K562 (cell line): ENCODE data around the gene TREH. TPM values are rescaled to one million over a fixed set of nuclear protein-coding genes. Genes with fewer than 3 reads are reported as not detected.

Experiments used
- ATAC-seq: fragments of 200-7000 bp; cut with Tn5 transposase; 3 replicates; pipeline ENCODE4 v1.9.1; 2020; ENCODE audit warnings: moderate library complexity
- BruUV-seq: library from RNA; stranded (reverse); fragments of 400-500 nt; replicated peaks from 2 replicates; lab custom pipeline; 2021; lab: Mats Ljungman, UMichigan
- CTCF ChIA-PET: fragments of 300-600 bp; formaldehyde crosslinking; extraction: SDS; loops from one replicate; lab custom pipeline; 2021; ENCODE audit warnings: low intra/inter-chr PET ratio; lab: Yijun Ruan, JAX
- POLR2A ChIA-PET: fragments of 300-600, 350-650 bp; sonication (Branson Sonifier 250); formaldehyde crosslinking; extraction: SDS; loops from one replicate; lab custom pipeline; 2021; ENCODE audit warnings: antibody characterized with exemption, inconsistent platforms; lab: Yijun Ruan, JAX
- DNase-seq, 4 experiments: peaks; one replicate each; pipeline versions ENCODE4 v3.0.0 to v3.0.0-alpha.2; 2011 to 2018; ENCODE audit warnings: low spot score in 3 of 4, mixed read lengths in 3 of 4; ENCODE audit errors: extremely low read depth in 1 of 4
- FAIRE-seq: peaks from 2 replicates; lab custom pipeline; 2011; peaks lifted over from hg19 to GRCh38; lab: Jason Lieb, UNC
- H2AFZ ChIP-seq: 2 replicates; pipeline ENCODE4 v1.6.0; 2011; ENCODE audit warnings: low read depth, low read length, control low read depth, inconsistent platforms
- H3K27ac ChIP-seq: fragments of 200-600 bp; 3 replicates; pipeline ENCODE4 v1.8.0; 2011; ENCODE audit warnings: low read depth, mild to moderate bottlenecking, control low read depth, inconsistent platforms, low read length, moderate library complexity, mixed read lengths; ENCODE audit errors: extremely low read depth
- H3K27me3 ChIP-seq, 2 experiments: fragments of 300-600 bp in 1 of 2; 2 replicates in 1 of 2; 3 replicates in 1 of 2; pipeline versions ENCODE4 v1.6.0 to v1.8.0; 2011; ENCODE audit warnings: inconsistent platforms in 2 of 2, low read length in 2 of 2, mild to moderate bottlenecking in 1 of 2, mixed read lengths in 1 of 2, moderate library complexity in 1 of 2; ENCODE audit not compliant: control insufficient read depth in 2 of 2, insufficient read depth in 2 of 2
- H3K36me3 ChIP-seq: fragments of 300-600 bp; 3 replicates; pipeline ENCODE4 v1.8.0; 2011; ENCODE audit warnings: mild to moderate bottlenecking, low read length, inconsistent platforms; ENCODE audit not compliant: control insufficient read depth, insufficient read depth
- H3K4me1 ChIP-seq, 2 experiments: fragments of 200-600 bp in 1 of 2; replicated peaks in 1 of 2; 2 replicates in 1 of 2; 3 replicates in 1 of 2; pipeline versions ENCODE4 v1.5.1 to v1.8.0; 2011; ENCODE audit warnings: inconsistent platforms in 2 of 2, low read length in 2 of 2, mild to moderate bottlenecking in 1 of 2, mixed read lengths in 1 of 2, moderate library complexity in 1 of 2; ENCODE audit not compliant: control insufficient read depth in 2 of 2, insufficient read depth in 2 of 2
- H3K4me2 ChIP-seq: 2 replicates; pipeline ENCODE4 v1.6.1; 2011; ENCODE audit warnings: low read length, control low read depth, inconsistent platforms, mixed read lengths; ENCODE audit not compliant: insufficient read depth
- H3K4me3 ChIP-seq: fragments of 200-600 bp; sonication (generic), shearing (Covaris generic); 2 replicates; pipeline ENCODE4 v1.5.1; 2016; ENCODE audit warnings: control low read depth, inconsistent platforms
- H3K79me2 ChIP-seq: fragments of 200-600 bp; 3 replicates; pipeline ENCODE4 v1.8.0; 2011; ENCODE audit warnings: low read length, inconsistent platforms; ENCODE audit not compliant: control insufficient read depth, insufficient read depth
- H3K9ac ChIP-seq, 2 experiments: 2 replicates each; pipeline versions ENCODE4 v1.6.0 to v1.6.1; 2011; ENCODE audit warnings: low read depth in 2 of 2, low read length in 2 of 2, control low read depth in 1 of 2, inconsistent platforms in 1 of 2, mild to moderate bottlenecking in 1 of 2, mixed read lengths in 1 of 2; ENCODE audit not compliant: insufficient read depth in 1 of 2
- H3K9me1 ChIP-seq: one replicate; pipeline ENCODE4 v1.6.0; 2011; ENCODE audit warnings: inconsistent platforms, mild to moderate bottlenecking, low read length, moderate library complexity; ENCODE audit not compliant: control insufficient read depth, insufficient read depth
- H3K9me3 ChIP-seq: replicated peaks from 2 replicates; pipeline ENCODE4 v1.5.1; 2011; ENCODE audit warnings: low read depth, low read length, inconsistent platforms; ENCODE audit not compliant: control insufficient read depth, insufficient read depth
- H4K20me1 ChIP-seq: replicated peaks from 2 replicates; pipeline ENCODE4 v1.6.1; 2011; ENCODE audit warnings: low read length, inconsistent platforms, mixed read lengths; ENCODE audit not compliant: control insufficient read depth, insufficient read depth
- GABPB1 ChIP-seq: sonication (generic); formaldehyde crosslinking; IDR thresholded peaks from 2 replicates; pipeline ENCODE4 v1.8.0; 2022; ENCODE audit warnings: mild to moderate bottlenecking, missing genetic modification reagents
- GTF2E2 ChIP-seq: fragments of 200-800 bp; sonication (Bioruptor generic); IDR thresholded peaks from 2 replicates; pipeline ENCODE4 v1.6.1; 2016; ENCODE audit warnings: missing genetic modification characterization, missing compliant biosample characterization
- MYBL2 ChIP-seq, 2 experiments: fragments of 450-650 bp in 1 of 2; sonication (generic) in 1 of 2; formaldehyde crosslinking in 1 of 2; IDR thresholded peaks; 2 replicates each; pipeline versions ENCODE4 v1.6.1 to v1.8.1; 2017 to 2022; ENCODE audit warnings: borderline replicate concordance in 1 of 2, inconsistent platforms in 1 of 2, low read depth in 1 of 2, mild to moderate bottlenecking in 1 of 2, missing genetic modification reagents in 1 of 2, moderate library complexity in 1 of 2
- PCBP1 ChIP-seq: fragments of 200-400 bp; formaldehyde crosslinking; IDR thresholded peaks from 2 replicates; pipeline ENCODE4 v1.6.1; 2018; ENCODE audit warnings: mild to moderate bottlenecking, low read depth, low read length; ENCODE audit not compliant: poor library complexity, severe bottlenecking
- POLR3G ChIP-seq: IDR thresholded peaks from 2 replicates; pipeline ENCODE4 v1.6.1; 2011; ENCODE audit not compliant: insufficient read length, insufficient replicate concordance; ENCODE audit errors: extremely low read depth
- RAD21 ChIP-seq, 2 experiments: fragments of 250-450 bp in 1 of 2; fragments of 450-650 bp in 1 of 2; sonication (Bioruptor Pico) in 1 of 2; formaldehyde crosslinking in 1 of 2; IDR thresholded peaks in 1 of 2; conservative IDR thresholded peaks in 1 of 2; 2 replicates each; pipeline versions ENCODE4 v1.4.0 to v1.8.0; 2020 to 2022; ENCODE audit warnings: mild to moderate bottlenecking in 2 of 2, moderate library complexity in 1 of 2
- RAD51 ChIP-seq: fragments of 450-650 bp; IDR thresholded peaks from 2 replicates; pipeline ENCODE4 v1.7.1; 2016; ENCODE audit warnings: low read depth, mild to moderate bottlenecking, borderline replicate concordance
- RBM34 ChIP-seq: fragments of 200-400 bp; formaldehyde crosslinking; IDR thresholded peaks from 2 replicates; pipeline ENCODE4 v1.6.1; 2018; ENCODE audit warnings: low read length, borderline replicate concordance; ENCODE audit not compliant: insufficient read depth
- RBM39 ChIP-seq: fragments of 200-400 bp; formaldehyde crosslinking; optimal IDR thresholded peaks from 2 replicates; pipeline ENCODE3; 2018; ENCODE audit warnings: low read depth, low read length
- SIN3B ChIP-seq: fragments of 450-650 bp; IDR thresholded peaks from 2 replicates; pipeline ENCODE4 v1.6.1; 2017; ENCODE audit warnings: low read depth, mild to moderate bottlenecking, moderate library complexity
- ZNF124 ChIP-seq: sonication (generic); formaldehyde crosslinking; IDR thresholded peaks from 2 replicates; pipeline ENCODE4 v1.8.1; 2022; ENCODE audit warnings: missing genetic modification reagents
- ZNF224 ChIP-seq: sonication (generic); formaldehyde crosslinking; IDR thresholded peaks from 2 replicates; pipeline ENCODE4 v1.8.0; 2022; ENCODE audit warnings: mild to moderate bottlenecking, missing genetic modification reagents
- ZNF551 ChIP-seq: fragments of 250-450 bp; sonication (Bioruptor Pico); IDR thresholded peaks from 2 replicates; pipeline ENCODE4 v1.5.0; 2021; ENCODE audit warnings: mild to moderate bottlenecking, moderate library complexity
- WGBS: fragments of 100-300 bp; shearing (Covaris generic); methylation state at CpG from one replicate; pipeline ENCODE4 v1.1.6; 2016; ENCODE audit warnings: low coverage, mixed read lengths; ENCODE audit not compliant: insufficient coverage; ENCODE audit errors: missing lambda C conversion rate; 5-methylcytosine and 5-hydroxymethylcytosine counted together
- in situ Hi-C: fragments of 300-500 bp; cut with MboI; formaldehyde crosslinking; loops from 4 replicates; pipeline ENCODE4 v1.15.0; 2018; ENCODE audit warnings: inconsistent platforms, mixed read lengths
- intact Hi-C: fragments of 100-400 bp; cut with micrococcal nuclease; formaldehyde crosslinking; loops from 2 replicates; pipeline ENCODE4 v1.14.2; 2022
- polyA plus RNA-seq, 8 experiments: library from polyadenylated mRNA; depleted of rRNA in 4 of 8; stranded (reverse) in 5 of 8; unstranded in 3 of 8; fragments of >200 nt; fragmentation: Nextera tagmentation in 2 of 8; fragmentation: Illumina TruSeq in 1 of 8; extraction: Ambion mirVana in 2 of 8; extraction: Trizol in 1 of 8; gene quantifications; 2 replicates each; pipeline versions ENCODE4 v1.2.1 to v1.2.3, GENCODE V29; 2011 to 2014; ENCODE audit warnings: inconsistent platforms in 1 of 8, missing spikeins in 1 of 8
- total RNA-seq, 7 experiments: library from RNA; depleted of rRNA in 6 of 7; stranded (reverse); fragments of >200 nt in 6 of 7; fragmentation: Illumina TruSeq in 2 of 7; extraction: Trizol in 2 of 7; gene quantifications; 2 replicates each; pipeline versions ENCODE4 v1.2.1 to v1.2.3, GENCODE V29; 2011 to 2021; ENCODE audit warnings: low replicate concordance in 1 of 7
- TF ChIP-seq, protein P1 (sequence below): IDR thresholded peaks from 2 replicates; pipeline ENCODE4 v1.6.1; 2014; ENCODE audit warnings: antibody characterized with exemption
- TF ChIP-seq, protein P2 (sequence below): fragments of 450-650 bp; IDR thresholded peaks from 2 replicates; pipeline ENCODE4 v1.7.0; 2016; ENCODE audit warnings: borderline replicate concordance
- TF ChIP-seq, protein P3 (sequence below): fragments of 250-450 bp; sonication (Bioruptor Pico); IDR thresholded peaks from 2 replicates; pipeline ENCODE4 v1.4.0; 2020; ENCODE audit warnings: mild to moderate bottlenecking, moderate library complexity

TREH gene
- total and polyA plus RNA-seq, 9 of the 15 experiments (the other 6 are each of a cell fraction or from before 2014, with no cell fraction given), result 0.09 to 0.20 (median 0.11) TPM; not detected in 6

DNA sequence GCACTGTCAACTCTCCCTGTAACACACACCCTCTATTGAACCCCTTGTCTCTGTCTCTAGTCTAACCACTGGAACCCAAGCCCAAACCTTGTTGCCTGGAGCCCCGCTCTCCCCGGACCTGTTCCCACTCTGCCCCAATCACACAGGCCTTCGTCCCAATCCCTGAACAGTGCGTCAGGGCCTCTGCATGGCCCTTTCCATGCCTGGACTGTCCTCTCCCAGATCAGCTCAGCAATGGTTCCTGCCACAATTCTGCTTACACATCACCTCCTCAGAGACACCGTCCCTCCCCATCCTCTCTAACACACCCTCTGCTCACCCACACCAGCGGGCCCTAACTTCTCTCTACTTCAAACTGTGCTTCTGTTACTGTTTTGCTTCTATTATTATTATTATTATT is 1.5 kb downstream of the TREH start:
- Histone ChIP-seq H3K4me2 (no peak overlapping the region), H3K4me1 (peaks cover 3 to 10% of the 10 kb centered on the region in 2 experiments; a peak in 3 of 5 replicates), H3K9ac (no peak overlapping the region), H3K9me3 (no peaks in the 10 kb centered on the region), H2AFZ (no peak overlapping the region), H4K20me1 (no peaks in the 10 kb centered on the region), H3K27me3 (0 out of 5 replicates have a peak, but pooled peaks cover 0 to 4% of the 10 kb centered on the region in 2 experiments), H3K36me3 (no peaks in the 10 kb centered on the region), H3K9me1 (no peaks in the 10 kb centered on the region), H3K79me2 (no peaks in the 10 kb centered on the region), H3K27ac (no peak overlapping the region), H3K4me3 (no peak overlapping the region)
- in situ Hi-C loops (no loop called here), intact Hi-C loops (no loop called here)
- ATAC-seq, result no peak
- POLR2A ChIA-PET, result interaction anchor here (0.6 to 1.8 kb wide), 3 partner anchors 11 to 592 kb away, joined by 3 to 6 read pairs (median 5); no protein-coding TSS in a partner anchor
- CTCF ChIA-PET, result no interaction called here
- no peak for FAIRE-seq
- DNase-seq, result no peak
- 69% methylated on average over 6 of the region's 6 CpGs for WGBS
- BruUV-seq, result no TSS peak
- TF ChIP-seq ZNF124, result no peak
- TF ChIP-seq, protein P1, sequence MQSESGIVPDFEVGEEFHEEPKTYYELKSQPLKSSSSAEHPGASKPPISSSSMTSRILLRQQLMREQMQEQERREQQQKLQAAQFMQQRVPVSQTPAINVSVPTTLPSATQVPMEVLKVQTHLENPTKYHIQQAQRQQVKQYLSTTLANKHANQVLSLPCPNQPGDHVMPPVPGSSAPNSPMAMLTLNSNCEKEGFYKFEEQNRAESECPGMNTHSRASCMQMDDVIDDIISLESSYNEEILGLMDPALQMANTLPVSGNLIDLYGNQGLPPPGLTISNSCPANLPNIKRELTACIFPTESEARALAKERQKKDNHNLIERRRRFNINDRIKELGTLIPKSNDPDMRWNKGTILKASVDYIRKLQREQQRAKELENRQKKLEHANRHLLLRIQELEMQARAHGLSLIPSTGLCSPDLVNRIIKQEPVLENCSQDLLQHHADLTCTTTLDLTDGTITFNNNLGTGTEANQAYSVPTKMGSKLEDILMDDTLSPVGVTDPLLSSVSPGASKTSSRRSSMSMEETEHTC, result no peak
- TF ChIP-seq RBM34, result no peak
- no peak for TF ChIP-seq GTF2E2
- TF ChIP-seq SIN3B, result no peak
- TF ChIP-seq ZNF551, result no peak
- no peak for TF ChIP-seq PCBP1
- no peak for TF ChIP-seq POLR3G
- no peak for TF ChIP-seq MYBL2 (IDR thresholded peaks at IDR 0.05; ENCODE audit: low read depth)
- TF ChIP-seq MYBL2 (CRISPR knock-in tag; IDR thresholded peaks at IDR 0.05; ENCODE audit: borderline replicate concordance), result no peak
- no peak for TF ChIP-seq RAD21 (CRISPR knock-in tag; conservative IDR thresholded peaks at IDR 0.05 in 1 of 2, IDR thresholded peaks at IDR 0.05 in 1 of 2)
- no peak for TF ChIP-seq ZNF224
- TF ChIP-seq RBM39, result no peak
- TF ChIP-seq, protein P2, sequence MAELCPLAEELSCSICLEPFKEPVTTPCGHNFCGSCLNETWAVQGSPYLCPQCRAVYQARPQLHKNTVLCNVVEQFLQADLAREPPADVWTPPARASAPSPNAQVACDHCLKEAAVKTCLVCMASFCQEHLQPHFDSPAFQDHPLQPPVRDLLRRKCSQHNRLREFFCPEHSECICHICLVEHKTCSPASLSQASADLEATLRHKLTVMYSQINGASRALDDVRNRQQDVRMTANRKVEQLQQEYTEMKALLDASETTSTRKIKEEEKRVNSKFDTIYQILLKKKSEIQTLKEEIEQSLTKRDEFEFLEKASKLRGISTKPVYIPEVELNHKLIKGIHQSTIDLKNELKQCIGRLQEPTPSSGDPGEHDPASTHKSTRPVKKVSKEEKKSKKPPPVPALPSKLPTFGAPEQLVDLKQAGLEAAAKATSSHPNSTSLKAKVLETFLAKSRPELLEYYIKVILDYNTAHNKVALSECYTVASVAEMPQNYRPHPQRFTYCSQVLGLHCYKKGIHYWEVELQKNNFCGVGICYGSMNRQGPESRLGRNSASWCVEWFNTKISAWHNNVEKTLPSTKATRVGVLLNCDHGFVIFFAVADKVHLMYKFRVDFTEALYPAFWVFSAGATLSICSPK, result no peak
- TF ChIP-seq GABPB1, result no peak
- no peak for TF ChIP-seq RAD51
- TF ChIP-seq, protein P3, sequence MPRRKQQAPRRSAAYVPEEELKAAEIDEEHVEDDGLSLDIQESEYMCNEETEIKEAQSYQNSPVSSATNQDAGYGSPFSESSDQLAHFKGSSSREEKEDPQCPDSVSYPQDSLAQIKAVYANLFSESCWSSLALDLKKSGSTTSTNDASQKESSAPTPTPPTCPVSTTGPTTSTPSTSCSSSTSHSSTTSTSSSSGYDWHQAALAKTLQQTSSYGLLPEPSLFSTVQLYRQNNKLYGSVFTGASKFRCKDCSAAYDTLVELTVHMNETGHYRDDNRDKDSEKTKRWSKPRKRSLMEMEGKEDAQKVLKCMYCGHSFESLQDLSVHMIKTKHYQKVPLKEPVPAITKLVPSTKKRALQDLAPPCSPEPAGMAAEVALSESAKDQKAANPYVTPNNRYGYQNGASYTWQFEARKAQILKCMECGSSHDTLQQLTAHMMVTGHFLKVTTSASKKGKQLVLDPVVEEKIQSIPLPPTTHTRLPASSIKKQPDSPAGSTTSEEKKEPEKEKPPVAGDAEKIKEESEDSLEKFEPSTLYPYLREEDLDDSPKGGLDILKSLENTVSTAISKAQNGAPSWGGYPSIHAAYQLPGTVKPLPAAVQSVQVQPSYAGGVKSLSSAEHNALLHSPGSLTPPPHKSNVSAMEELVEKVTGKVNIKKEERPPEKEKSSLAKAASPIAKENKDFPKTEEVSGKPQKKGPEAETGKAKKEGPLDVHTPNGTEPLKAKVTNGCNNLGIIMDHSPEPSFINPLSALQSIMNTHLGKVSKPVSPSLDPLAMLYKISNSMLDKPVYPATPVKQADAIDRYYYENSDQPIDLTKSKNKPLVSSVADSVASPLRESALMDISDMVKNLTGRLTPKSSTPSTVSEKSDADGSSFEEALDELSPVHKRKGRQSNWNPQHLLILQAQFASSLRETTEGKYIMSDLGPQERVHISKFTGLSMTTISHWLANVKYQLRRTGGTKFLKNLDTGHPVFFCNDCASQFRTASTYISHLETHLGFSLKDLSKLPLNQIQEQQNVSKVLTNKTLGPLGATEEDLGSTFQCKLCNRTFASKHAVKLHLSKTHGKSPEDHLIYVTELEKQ (CRISPR knock-in tag), result no peak
